NCI-H128 (cell line): ENCODE measurements around the gene DIAPH1.

Experiments
- DNase-seq: peaks from one replicate; lab custom pipeline; 2025; ENCODE audit not compliant: unreplicated experiment; lab: John Stamatoyannopoulos, UW

DIAPH1 gene

DNA sequence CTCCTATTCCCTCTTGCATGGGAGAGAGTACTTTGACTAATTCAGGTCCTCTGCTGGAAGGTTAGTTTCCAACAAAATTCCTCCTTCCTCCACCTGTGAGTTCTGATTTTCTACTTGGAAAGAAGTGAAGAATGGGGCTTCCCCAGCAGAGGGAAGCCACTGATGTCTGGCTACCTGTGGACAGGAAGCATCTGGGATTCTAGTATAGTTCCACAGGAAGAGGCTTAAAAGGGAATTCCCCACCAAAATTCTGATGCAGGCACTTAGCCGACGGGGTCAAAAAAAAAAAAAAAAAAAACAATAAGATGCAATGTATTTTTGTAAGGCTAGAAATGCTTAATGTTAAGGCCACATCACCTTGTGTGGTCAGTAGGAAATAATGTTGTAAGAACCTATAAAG, 96.5 kb downstream of the DIAPH1 start:
- DNase-seq: no peak

DNA sequence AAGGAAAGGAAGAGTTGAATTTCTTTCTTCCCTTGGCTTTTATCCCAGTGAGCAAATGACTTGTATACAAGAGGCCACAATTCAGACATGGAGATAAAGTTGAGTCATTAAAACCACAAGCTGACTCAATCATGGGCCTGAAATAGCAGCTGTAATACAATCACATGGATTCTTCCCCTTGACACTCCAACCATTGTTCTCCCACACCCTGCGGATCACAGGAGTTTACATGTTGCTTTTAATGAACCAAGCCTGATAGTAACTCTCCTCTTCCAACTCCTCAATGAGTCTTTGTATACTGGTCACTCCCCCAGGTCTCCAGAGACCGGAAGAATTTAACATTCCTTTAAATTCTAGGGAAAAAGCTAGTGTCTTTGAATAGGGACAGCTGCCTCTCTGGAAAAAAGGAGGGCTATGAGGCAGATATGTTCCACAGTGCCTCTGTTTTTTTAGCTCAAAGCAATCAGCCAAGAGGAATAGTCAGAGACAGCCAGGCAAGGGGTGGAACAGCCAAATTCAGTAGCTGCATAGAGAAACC, 97.5 kb downstream of the DIAPH1 start:
- DNase-seq: no peak

DNA sequence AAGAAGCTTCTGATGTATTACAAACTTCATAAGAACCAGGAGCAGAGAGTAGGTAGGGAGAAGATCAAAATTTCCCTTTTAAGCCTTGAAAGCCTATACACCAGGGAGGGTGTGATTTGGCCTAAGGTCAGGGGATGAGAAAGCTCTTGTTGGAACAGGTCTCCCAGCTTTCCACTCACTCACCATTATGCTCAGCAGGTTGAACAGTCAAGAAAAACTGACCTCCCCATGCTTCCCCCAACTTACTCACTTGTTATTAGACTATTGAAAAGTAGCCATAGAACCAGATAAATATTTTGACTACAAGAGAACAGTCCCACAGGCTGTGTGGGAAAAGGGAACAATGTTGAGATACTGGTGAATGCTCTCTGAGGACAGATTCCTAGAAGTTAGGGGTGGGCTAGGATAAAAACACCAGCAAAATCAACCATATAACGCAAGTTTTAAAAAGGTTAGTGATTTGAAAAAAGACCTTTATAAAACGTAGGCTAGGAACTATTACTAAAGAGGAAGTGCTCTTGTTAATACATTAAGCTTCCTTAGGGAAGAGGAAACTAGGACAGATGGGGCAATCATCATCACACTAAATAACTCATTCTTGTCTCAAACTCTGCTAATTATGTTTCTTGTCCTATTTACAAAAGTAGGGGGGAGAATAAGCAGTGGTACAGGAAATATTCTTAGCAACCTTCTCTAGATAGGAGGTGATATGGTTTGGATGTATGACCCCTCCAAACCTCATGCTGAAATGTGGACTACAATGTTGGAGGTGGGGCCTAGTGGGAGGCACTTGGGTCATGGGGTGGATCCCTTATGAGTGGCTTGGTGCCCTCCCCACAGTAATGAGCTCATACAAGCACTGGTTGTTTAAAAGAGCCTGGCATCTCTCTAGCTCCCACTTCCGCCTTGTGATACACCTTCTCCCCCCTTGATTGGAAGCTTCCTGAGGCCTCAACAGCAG, 98.9 kb downstream of the DIAPH1 start:
- no peak for DNase-seq

DNA sequence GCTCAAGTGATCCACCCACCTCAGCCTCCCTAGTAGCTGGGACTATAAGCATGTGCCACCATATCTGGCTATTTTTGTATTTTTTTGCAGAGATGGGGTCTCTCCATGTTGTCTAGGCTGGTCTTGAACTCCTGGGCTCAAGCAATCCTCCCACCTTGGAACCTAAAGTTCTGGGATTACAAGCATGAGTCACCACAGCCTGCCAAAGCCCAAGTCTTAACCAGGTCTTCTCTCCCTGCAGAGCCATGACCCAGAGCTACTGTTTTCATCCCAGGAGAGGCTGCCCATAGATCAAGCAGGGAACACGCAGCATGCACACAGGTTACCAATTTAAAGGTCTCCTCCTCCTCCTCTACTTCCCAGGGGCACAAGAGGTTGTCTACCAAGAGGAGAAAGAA, 100.2 kb downstream of the DIAPH1 start:
- no peak for DNase-seq

DNA sequence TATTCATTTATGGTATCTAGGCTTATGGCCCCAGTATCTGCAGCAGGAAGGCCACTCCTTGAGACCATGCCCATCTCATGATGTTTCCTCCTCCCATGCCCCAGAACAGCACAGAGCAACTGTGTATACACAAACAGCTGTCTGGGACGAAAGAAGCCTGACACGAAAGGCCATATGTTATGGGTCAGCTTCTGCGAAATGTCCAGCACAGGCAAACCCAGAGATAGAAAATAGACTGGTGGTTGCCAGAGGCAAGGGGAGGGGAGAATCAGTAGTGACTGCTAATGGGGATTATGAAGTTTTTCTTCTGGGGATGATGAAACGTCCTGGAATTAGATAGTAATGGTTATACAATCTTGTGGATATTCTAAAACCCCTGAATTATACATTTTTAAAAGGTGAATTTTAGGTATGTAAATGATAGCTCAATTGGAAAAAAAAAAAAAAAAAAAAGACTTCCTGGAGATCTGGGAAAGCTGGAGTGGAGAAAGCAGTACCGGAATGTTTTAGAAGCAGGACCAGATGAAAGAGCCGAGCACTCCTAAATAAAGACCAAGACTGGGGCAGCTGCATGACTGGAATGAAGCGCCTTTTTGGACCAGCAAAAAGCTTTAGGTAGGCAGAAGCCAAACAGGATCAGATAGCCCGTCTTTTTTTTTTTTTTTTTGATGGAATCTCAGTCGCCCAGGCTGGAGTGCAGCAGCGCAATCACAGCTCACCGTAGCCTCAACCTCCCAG, 100.8 kb downstream of the DIAPH1 start:
- DNase-seq: no peak

DNA sequence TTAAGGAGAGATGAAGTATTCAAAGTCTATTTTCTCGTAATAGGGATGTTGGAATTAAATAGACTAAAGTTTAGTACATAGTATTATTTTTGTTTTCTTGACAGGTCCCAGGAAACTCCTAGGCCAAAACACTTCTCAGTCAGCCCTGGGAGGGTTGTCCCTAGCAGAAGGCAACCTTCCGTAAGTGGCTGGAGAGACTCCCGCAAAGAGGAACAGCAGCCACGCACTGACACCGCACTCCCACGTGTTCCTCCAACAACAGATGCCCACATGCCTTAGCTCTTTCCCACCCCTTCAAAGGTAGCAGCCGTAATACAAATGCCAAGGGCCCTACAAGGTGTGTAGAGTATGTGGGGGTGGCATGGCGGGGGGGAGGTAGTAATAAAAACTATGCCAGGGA, 101.5 kb downstream of the DIAPH1 start:
- DNase-seq: no peak

DNA sequence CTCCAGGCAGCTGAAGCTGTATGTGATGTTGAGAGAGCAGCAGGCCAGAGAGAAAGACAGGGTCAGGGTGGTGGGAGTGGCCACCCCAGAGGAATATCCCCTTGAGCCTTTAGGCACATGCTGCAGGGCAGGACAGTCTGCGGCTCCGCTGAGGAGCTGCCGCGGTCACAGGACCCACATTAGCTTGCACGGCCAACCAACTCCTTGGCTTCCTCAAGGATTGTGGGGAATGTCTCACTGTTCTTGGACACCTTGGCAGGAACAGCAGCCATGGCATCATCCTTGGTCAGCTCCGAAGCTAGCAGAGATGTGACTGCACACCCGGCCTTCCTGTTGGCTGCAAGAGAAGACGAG, 102.2 kb downstream of the DIAPH1 start:
- DNase-seq: no peak

DNA sequence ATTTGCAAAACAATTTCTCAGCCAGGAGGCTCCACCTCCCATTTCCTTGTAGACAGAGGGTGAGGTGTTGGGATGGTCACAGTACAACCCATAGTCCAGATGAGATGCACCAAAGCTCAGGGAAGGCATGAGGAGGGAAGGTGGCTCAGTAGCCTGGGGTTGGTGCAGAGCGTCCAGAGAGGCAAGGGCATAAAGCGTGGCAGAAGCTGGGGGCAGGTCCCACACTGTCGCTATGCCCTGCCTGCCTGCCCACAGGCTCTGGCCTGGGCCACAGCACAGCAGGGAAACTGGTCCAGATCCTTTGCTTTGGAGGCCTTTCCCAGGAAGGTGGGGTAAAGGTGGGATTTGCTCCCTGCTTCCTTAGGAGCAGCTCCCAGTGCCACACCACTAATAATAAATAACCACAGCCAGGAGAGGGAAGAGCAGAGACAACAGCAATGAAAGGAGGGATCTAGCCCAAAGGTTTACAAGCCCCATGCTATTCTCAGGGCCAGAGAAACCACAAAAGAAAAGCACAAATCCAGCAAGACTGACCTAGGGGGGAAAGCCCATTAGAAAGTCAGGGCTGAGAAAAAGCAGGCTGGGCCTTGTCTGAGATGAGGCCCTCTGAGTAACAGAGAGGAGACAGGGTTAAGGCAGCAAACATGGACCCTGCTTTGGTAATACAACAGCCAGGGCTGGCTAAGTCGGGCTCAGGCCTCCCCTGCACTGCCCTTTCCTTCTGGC, 102.7 kb downstream of the DIAPH1 start:
- DNase-seq: no peak

DNA sequence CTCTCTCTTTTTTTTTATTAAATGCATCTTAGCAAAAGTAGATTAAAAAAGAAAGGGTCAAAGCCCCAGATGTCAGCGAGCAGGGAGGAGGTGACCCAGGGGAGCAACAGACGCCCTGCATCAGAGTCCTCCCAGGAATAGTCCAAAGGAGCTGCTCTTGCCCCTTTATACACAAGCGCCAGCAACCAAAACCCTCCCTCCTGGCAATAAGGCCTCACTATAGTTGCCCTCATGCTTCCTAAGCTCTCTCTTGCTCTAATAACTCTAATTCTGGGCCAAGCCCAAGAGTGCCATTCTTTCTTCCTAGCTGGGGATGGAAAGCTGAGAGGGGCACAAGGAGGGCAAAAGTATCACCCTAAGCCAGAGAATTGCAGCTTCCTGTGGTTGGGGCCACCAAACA, 103.7 kb downstream of the DIAPH1 start:
- no peak for DNase-seq

DNA sequence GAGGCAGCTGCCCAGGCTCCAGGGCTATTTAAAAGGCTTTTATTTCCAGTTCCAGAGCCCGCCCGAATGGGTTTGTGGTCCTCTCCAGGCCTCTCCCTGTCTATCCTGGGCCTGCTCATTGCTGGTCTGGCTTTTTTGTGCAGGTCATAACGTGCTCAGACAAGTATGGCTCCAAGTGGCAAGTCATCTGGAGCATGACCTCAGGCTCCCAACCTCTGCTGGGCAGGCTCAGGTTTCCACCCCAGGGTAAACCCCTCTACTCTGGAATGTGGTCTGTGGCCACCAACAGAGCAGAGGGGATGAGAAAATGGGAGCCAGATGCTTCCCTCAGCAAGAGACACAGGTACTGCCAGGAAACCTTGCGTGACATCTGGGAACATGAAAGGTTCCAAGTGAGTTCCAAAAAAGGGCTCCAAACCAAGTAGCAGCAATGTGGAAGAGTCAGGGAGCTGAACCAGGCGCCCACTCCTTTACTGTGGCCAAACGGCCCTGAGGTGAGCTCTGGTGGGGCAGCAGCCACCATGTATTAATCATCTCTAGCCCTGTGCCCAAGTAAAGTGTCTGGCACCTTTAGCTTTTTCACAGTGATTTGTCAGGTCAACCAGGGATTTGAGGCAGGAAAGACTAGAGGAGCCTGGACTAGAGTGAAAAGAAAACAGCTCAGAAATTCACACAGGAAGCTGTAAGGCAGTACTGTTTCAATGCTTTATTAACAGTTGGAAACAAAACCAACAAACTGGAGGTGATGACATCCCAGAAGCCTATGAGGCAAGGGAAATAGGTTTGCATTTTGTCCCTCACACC, 104.3 kb downstream of the DIAPH1 start:
- no peak for DNase-seq

DNA sequence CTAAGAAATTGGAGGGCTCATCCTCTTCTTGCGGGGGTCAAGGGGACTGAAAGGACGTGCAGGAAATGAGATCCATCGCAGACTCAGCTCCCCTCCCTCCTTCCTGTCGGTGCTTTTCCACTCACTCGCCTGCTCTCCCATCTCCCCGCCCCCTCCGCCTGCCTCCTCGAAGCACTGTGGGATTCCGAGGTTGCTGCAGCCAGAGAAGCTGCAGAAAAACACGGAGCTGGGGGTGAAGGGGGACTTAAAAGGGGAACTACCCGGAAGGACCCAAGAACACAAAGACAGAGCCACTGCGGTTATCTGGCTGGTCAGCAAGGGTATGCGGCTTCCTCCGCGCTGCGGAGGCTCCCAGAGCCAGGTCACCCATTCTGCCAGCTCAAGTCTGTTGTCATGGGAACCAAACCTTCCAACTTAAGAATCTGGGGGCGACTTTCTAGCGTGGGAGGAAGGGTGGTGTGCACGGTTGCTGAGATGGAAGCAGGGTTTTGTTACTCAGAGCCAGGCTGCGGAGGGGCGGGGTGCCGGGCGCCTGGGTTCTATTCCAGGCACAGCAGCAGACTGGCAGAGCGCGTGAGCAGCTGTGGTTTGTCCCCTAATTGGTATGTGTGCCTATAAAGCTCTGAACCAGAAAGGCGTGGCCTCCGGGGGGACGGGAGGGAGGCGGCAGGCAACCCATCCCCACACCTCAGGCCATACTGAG, 105.0 kb downstream of the DIAPH1 start:
- DNase-seq: no peak

DNA sequence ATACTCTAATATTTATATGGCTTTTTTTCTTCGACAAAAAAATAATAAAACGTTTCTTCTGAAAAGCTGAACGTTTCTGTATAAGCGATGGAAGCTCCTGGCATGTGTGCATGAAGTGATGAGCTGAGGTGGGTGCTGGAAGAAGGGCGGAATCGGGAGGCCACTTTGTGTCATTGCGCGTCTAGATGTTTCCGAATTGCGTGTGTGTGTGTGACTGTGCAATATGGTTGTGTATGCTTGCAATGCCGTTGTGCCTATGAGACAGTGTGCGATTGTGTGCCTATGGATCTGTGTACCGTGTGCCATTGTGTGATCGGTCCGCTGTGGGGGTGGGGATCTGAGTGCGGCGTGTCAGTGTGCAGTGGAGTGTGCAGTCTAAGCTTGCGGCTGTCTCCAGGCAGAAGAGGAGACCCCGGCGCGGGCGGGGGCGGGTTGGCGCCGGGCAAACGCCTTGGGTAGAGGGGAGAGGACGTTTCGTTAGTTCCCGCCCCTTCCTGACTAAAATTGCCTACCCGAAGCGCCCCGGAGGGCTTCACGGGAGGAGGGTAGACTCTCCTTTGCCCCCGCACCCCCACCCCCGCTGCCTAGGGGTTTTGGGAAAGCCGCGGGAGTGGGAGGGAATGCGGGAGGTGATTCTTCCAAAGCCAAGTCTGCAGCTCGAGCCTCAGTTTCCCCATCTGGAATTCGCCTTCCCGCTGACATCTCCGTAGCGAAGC, 105.7 kb downstream of the DIAPH1 start:
- DNase-seq: no peak

DNA sequence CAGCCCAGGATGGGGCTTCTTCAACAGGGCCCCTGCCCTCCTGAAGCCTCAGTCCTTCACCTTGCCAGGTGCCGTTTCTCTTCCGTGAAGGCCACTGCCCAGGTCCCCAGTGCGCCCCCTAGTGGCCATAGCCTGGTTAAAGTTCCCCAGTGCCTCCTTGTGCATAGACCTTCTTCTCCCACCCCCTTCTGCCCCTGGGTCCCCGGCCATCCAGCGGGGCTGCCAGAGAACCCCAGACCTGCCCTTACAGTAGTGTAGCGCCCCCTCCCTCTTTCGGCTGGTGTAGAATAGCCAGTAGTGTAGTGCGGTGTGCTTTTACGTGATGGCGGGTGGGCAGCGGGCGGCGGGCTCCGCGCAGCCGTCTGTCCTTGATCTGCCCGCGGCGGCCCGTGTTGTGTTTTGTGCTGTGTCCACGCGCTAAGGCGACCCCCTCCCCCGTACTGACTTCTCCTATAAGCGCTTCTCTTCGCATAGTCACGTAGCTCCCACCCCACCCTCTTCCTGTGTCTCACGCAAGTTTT, 106.3 kb downstream of the DIAPH1 start:
- DNase-seq: no peak

DNA sequence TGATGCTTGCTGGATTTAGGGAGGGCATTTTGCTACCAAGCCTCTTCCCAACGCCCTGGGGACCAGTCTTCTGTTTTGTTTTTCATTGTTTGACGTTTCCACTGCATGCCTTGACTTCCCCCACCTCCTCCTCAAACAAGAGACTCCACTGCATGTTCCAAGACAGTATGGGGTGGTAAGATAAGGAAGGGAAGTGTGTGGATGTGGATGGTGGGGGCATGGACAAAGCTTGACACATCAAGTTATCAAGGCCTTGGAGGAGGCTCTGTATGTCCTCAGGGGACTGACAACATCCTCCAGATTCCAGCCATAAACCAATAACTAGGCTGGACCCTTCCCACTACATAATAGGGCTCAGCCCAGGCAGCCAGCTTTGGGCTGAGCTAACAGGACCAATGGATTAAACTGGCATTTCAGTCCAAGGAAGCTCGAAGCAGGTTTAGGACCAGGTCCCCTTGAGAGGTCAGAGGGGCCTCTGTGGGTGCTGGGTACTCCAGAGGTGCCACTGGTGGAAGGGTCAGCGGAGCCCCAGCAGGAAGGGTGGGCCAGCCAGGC, 107.0 kb downstream of the DIAPH1 start:
- DNase-seq: no peak

DNA sequence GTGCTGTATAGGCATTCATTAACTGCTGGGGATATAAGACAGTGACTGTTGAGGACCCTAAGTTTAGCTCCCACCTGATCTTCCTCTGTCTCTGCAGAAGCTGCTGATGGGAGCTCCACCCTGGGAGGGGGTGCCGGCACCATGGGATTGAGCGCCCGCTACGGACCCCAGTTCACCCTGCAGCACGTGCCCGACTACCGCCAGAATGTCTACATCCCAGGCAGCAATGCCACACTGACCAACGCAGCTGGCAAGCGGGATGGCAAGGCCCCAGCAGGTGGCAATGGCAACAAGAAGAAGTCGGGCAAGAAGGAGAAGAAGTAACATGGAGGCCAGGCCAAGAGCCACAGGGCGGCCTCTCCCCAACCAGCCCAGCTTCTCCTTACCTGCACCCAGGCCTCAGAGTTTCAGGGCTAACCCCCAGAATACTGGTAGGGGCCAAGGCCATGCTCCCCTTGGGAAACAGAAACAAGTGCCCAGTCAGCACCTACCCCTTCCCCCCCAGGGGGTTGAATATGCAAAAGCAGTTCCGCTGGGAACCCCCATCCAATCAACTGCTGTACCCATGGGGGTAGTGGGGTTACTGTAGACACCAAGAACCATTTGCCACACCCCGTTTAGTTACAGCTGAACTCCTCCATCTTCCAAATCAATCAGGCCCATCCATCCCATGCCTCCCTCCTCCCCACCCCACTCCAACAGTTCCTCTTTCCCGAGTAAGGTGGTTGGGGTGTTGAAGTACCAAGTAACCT, 107.8 kb downstream of the DIAPH1 start:
- DNase-seq: no peak

DNA sequence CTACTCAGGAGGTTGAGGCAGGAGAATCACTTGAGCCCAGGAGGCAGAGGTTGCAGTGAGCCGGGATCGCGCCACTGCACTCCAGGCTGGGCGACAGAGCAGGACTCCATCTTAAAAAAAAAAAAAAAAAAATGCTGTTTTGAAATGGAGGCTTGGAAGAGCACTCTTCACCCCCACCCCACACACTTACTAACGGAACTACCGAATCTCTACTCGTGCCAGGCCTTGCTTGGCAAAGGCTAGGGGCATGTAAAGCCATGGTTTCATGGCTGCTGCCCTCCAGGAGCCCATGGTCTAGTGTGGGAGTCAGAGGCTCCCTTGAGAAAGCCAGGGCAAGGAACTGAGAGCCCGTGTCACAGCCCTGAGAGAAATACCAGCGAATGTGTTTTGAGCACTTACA, 108.6 kb downstream of the DIAPH1 start:
- DNase-seq: no peak

DNA sequence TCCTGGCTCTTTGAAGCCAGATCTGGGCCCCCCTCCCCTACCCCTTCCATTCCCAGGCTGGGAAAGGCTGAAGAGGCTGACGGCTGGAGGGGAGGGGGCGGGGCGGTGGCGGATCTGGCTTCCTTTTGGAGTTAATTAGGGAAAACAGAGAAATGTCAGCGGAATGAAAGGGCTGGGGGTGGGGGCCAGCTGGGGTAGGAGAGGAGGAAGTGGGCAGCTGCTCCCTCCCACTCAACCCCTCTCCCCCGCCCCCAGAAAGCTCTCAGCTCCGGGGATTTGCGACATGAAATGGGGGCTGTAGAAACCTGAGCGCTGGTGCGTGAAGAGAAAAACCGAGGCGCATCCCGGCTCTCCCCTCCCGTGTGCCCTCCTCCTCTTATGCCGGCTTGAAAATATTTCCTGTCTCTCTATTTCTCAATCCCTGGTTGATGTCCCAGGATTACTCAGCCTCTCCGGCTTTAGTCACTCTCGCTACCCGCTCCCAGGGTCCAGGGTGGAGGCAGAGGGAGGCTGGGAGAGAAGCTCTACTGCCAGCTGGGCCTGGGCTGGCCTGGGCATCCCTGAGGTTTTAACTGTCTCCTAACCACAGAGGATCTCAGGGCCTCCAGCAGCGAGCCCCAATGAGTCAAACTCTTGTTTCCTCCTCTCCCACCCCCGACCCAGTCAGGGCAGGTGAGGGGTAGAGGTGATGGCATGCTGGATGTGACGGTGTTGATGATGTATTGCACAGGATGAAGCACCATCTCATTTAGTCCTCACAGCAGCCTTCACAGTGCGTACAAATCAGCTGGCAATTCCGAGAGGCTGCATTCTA, 109.8 kb downstream of the DIAPH1 start:
- no peak for DNase-seq
